GM12872 (cell line): ENCODE measurements around the gene PCDHGA9.
A peak's percentile ranks its signal among the peaks of the same experiment; 100 is the strongest.

Experiments
- TF ChIP-seq, protein P1 (sequence below): IDR thresholded peaks from 3 replicates; pipeline ENCODE4 v1.5.1; 2011; ENCODE audit warnings: low read depth, mild to moderate bottlenecking, low read length, moderate library complexity; ENCODE audit not compliant: insufficient read depth

PCDHGA9 gene

GRCh38 chr5:141362719-141363118 lies 39.9 kb upstream of the PCDHGA9 start:
- TF ChIP-seq, protein P1, sequence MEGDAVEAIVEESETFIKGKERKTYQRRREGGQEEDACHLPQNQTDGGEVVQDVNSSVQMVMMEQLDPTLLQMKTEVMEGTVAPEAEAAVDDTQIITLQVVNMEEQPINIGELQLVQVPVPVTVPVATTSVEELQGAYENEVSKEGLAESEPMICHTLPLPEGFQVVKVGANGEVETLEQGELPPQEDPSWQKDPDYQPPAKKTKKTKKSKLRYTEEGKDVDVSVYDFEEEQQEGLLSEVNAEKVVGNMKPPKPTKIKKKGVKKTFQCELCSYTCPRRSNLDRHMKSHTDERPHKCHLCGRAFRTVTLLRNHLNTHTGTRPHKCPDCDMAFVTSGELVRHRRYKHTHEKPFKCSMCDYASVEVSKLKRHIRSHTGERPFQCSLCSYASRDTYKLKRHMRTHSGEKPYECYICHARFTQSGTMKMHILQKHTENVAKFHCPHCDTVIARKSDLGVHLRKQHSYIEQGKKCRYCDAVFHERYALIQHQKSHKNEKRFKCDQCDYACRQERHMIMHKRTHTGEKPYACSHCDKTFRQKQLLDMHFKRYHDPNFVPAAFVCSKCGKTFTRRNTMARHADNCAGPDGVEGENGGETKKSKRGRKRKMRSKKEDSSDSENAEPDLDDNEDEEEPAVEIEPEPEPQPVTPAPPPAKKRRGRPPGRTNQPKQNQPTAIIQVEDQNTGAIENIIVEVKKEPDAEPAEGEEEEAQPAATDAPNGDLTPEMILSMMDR: no peak

GRCh38 chr5:141363952-141364660 lies 38.5 kb upstream of the PCDHGA9 start, which contains the start of gene PCDHGA5:
PCDHGA5 (plus strand) TSS chr5:141364162; CDS start chr5:141364331, 169 bp downstream.
- TF ChIP-seq, protein P1: no peak

GRCh38 chr5:141366016-141366896 lies 36.3 kb upstream of the PCDHGA9 start:
- TF ChIP-seq, protein P1: no peak

DNA sequence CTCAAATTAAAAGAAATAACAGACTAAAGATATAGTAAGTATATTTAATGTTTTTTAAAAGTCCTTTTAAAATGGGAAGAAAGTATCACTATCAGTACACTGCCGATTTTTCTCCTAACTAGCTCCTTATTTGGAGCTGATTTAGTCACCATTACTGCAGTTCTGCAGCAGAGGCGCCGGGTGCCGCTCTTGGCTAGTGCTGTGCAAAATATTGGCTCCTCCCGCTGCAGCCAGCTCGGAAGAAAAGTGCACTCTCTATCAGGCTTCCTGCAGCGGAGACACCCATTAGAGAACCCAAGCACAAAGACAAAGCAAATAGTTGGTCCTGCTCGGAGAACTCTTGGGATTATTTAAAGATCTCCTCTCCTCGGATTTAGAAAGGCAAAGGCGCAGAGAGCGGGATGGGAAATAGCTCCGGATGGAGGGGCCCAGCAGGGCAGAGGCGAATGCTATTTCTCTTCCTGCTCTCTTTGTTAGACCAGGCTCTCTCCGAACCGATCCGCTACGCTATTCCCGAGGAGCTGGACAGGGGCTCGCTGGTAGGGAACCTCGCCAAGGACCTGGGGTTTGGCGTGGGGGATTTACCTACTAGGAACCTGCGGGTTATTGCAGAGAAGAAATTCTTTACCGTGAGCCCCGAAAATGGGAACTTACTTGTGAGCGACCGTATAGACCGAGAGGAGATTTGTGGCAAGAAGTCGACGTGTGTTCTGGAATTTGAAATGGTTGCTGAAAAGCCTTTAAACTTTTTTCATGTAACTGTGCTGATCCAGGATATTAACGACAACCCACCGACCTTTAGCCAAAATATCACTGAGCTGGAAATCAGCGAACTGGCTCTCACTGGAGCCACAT lies 32.4 kb upstream of the PCDHGA9 start, which contains the start of gene PCDHGB3:
Gene PCDHGB3, plus strand, starts transcription at position 249 of the 855 bp plus-strand sequence. Its CDS starts 153 bp downstream, at position 402.
- TF ChIP-seq, protein P1: peak; percentile 72

DNA sequence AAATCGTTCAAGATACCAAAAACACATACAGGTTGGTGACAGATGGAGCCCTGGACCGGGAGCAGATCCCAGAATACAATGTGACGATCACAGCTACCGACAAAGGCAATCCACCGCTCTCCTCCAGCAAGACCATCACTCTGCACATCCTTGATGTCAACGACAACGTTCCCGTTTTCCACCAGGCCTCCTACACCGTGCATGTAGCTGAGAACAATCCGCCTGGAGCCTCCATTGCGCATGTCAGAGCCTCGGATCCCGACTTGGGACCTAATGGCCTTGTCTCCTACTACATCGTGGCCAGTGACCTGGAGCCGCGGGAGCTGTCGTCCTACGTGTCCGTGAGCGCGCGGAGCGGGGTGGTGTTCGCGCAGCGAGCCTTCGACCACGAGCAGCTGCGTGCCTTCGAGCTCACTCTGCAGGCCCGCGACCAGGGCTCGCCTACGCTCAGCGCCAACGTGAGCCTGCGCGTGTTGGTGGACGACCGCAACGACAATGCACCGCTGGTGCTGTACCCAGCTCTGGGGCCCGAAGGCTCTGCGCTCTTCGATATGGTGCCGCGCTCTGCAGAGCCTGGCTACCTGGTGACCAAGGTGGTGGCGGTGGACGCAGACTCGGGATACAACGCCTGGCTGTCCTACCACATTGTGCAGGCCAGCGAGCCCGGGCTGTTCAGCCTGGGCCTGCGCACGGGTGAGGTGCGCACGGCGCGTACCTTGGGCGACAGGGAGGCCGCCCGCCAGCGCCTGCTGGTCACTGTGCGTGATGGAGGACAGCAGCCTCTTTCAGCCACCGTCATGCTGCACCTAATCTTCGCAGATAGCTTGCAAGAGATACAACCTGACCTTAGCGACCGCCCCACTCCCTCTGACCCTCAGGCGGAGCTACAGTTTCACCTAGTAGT lies 30.8 kb upstream of the PCDHGA9 start:
- TF ChIP-seq, protein P1: no peak

GRCh38 chr5:141373673-141374317 lies 28.8 kb upstream of the PCDHGA9 start, which contains the start of gene PCDHGA6:
PCDHGA6 (plus strand) TSS chr5:141373891; CDS start chr5:141374084, 193 bp downstream.
- TF ChIP-seq, protein P1: peak; percentile 45; the same call in 1 of the 3 replicates
